GM21447 (cell line): ENCODE data around the gene TFB2M.

Experiments used
- ATAC-seq: cut with Tn5 transposase; IDR thresholded peaks from one replicate; pipeline ENCODE4 v1.9.1; 2021; ENCODE audit not compliant: unreplicated experiment

The TFB2M gene

GRCh38 chr1:246559310-246559709, 6.8 kb downstream of the TFB2M start:
- ATAC-seq, result no peak

DNA sequence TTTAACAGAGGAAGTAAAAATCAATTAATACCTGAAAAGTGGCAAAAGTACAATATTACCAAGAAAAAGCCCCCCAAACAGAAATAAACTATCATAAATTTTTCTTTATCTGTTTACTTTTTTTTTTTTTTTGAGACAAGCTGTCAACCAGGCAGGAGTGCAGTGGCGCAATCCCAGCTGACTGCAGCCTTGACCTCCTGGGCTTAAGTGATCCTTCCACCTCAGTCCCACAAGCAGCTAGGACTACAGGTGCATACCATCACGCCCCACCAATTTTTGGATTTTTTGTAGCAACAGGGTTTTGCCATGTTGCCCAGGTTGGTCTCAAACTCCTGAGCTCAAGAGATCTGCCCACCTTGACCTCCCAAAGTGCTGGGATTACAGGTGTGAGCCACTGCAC, 8.0 kb downstream of the TFB2M start:
- ATAC-seq, result no peak

DNA sequence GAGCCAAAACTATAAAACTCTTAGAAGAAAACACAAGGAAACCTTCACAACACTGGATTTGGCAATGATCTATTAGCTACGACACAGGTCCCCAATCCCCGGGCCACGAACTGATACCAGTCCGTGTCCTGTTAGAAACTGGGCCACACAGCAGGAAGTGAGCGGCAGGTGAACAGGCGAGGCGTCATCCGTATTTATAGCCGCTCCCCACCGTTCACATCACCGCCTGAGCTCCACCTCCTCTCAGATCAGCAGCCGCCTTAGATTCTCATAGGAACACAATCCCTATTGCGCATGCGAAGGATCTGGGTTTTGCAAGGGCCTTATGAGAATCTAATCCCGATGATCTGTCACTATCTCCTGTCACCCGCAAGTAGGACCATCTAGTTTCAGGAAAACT, 11.9 kb downstream of the TFB2M start:
- no peak for ATAC-seq

DNA sequence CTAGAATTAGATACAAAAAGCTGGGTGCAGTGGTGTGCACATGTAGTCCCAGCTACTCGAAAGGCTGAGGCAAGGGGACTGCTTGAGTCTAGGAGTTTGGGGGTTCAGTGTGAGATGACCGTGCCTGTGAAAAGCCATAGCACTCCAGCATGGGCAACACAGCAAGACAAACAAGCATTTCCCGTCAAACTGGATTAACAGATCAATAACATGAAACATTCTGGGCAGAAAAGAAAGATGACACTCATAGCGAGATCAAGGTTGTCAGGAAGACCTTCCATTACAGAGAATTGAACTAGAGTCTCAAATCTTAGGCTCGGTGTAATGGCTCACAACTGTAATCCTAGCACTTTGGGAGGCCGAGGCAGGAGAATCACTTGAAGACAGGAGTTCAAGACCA, 14.0 kb downstream of the TFB2M start:
- ATAC-seq, result no peak

DNA sequence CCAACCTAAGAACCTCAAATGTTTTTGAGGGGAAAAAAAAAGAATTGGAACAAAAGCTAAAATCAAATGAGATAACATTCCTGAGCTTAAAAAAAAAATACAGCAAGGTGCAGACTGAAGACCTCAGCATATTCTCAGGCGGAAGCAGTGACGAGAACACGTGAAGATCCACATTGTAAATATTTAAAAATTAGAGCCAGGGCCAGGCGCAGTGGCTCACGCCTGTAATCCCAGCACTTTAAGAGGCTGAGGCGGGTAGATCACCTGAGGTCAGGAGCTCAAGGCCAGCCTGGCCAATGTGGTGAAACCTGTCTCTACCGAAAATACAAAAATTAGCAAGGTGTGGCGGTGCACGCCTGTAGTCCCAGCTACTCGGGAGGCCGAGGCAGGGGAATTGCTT, 15.7 kb downstream of the TFB2M start:
- no peak for ATAC-seq

- no peak for ATAC-seq
These were observed 16.4 kb downstream of the TFB2M start for GRCh38 chr1:246549665-246550064.

DNA sequence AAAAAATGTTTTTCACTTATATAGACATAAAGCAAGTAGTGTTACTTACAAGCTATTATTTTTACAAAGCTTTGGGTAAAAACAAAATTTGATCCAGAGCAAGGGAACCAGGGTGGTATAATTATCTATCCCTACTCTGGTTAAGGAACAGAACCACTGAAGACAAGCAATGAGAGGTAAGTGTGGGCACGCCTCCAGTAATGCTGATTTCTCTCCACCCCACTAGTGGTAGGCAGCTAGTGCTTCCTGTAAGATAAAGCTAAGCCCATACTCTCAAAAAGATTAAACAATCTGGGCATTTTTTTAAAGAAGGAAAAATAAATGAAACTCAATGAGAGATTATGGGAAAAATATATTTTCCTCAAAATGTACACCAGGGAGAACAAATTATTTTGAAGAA, 22.1 kb downstream of the TFB2M start:
- no peak for ATAC-seq

GRCh38 chr1:246540738-246541491, 25.1 kb downstream of the TFB2M start:
- no peak for ATAC-seq

- ATAC-seq, result no peak
These were observed 28.2 kb downstream of the TFB2M start for GRCh38 chr1:246537887-246538286.

DNA sequence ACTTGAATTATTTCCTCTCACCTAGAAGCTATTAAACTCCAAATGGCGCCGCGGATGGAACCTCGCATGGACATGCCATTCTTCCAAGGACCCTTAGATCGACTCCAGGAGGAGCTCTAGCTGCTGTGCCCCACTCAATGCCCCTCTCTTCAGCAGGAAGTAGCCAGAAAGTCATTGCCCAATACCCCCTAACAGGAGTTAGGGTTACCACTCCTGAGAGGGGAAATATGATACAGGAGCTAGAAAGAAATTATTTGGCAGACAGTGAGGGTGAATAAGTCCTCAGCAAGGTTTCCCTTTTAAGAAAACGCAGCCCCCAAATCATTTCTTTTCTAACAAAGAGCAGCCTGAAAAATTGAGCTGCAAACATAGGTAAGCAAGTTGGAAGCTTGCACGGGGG, 28.6 kb downstream of the TFB2M start:
- no peak for ATAC-seq

DNA sequence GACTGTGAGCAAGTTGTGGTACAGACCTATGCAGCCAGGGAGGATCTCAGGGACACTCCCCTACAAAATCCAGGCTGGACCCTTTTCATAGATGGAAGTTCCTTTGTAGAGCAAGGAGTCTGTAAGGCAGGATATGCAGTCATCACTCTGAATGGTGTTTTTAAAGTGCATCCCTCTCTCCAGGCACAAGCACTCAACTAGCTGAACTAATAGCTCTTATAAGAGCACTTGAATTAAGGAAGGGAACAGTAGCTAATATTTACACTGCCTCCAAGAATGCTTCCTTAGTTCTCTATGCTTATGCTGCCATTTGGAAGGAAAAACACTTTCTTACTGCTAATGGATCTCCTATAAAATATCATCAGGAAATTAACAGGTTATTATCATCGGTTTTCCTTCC, 31.9 kb downstream of the TFB2M start:
- ATAC-seq, result no peak

DNA sequence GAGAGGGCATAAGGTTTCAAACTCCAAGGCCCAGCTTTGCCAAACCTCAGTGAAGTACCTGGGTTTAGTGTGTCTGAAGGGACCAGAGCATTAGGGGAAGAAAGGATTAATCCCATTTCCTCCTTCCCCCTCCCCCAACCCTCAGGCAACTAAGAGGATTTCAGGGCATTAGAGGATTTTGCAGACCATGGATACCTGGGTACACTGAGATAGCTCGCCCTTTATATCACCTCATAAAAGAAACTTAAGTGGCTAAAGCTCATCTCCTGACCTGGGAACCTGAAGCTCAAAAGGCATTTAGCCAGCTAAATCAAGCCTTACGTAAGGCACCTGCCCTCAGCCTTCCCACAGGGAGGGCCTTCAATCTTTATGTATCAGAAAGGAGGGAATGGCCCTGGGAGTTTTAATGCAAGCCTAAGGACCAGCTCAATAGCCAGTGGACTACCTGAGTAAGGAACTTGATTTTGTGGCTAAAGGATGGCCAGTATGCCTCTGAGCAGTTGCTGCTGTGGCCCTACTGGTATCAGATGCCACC, 32.6 kb downstream of the TFB2M start:
- ATAC-seq, result no peak

DNA sequence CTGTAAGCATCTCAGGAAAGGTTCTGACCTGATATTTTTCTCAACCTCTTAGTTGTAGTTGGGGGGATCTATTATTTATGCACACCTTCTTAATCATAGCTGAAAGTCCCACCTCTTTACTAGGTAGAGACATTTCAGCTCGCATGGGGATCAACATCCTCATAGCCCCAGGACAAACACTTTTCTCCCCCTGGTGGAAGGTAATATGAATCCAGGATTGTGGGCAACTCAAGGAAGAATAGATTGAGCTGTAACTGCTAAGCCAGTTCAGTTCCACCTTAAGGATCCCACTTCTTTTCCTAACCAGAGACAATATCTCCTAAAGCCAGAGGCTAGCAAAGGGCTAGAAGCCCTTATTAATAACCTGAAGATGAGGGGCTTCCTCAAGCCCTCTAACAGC, 33.5 kb downstream of the TFB2M start:
- ATAC-seq, result no peak

GRCh38 chr1:246530482-246530881, 35.6 kb downstream of the TFB2M start:
- ATAC-seq, result no peak

DNA sequence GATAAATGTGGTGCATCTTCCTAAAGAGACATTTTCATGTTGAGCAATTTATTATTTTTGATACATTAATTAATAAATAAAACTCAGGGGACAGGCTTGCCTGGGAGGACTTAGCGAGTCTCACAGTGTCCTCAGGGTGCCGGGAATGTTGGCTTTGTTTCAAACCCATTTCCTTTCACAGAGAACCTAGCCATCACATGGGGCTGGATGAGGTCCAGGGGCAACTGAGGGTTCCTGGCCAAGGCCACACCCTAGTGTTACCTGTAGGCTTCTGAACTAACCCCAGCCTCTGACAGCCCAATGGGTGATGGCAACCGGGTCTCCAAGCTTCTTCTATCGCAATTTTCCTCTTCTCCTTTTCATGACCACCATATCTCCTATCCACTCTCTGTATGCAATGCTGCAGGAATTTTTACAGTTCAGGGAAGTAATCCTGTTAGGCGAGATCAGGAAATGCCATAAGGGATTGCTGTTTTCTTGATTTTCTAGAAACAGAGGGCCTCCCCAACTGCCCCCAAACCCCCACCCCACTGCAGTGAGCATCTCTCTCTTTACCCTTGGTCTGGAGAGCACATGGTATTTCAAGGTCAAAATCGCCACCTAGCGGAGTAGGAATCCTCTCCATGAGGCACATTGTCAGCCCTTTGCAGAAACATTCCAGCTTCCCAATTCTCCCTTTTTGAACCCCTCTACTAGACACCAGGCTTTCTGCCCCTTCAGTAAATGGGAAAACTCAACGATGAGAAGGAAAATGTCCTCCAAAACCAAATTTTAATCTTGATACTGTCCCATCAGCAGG, 36.9 kb downstream of the TFB2M start:
- ATAC-seq, result no peak

DNA sequence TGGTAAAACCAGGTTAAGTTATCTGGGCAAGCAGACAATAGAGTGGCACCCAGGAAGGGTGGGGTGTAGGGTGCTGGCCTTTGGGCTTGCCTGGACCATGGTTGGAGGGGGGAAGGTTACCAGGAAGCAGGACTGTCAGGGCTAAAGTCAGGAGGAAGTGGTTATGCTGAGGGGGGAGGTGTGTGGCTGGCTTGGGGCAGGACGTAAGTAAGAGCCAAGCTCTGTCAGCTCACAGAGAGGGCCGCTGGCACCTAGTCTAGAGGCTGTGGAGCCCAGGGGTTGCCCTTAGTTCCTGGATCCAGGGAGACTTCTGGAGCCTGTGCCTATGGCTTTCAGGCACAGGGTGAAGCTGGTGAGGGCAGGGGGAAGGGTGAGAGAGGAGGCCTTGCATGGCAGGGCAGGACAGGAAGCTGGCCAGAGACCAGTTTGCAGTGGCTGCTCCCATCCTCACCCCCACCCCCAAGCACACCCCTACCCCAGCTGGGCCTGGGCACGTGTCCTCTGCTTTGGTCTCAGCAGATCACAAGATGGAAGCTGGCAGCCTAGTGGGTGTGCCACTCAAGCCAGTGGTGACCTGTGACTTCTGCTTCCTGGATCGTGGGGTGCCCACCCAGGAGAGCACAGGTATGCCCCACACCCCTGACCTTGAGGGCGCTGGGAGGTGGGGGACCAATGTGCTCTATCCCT, 38.5 kb downstream of the TFB2M start:
- peak; percentile 76 for ATAC-seq

DNA sequence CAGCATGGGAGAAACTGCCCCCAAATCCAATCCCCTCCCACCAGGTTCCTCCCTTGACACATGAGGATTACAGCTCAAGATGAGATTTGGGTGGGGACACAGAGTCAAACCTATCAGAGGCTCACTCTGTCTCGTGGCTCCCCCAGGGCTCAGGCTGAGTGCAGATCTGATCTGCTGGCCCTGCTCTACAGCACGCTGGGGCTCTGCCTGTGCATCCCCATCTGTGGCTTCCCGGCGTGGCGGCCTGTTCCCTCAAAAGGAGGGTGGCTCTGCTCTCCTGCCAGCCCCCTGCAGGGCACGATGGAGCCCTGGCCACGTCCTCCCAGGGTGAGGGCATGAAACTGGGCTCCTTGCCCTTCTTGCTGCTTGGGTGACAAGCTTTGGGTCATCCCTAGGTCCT, 39.1 kb downstream of the TFB2M start:
- no peak for ATAC-seq

DNA sequence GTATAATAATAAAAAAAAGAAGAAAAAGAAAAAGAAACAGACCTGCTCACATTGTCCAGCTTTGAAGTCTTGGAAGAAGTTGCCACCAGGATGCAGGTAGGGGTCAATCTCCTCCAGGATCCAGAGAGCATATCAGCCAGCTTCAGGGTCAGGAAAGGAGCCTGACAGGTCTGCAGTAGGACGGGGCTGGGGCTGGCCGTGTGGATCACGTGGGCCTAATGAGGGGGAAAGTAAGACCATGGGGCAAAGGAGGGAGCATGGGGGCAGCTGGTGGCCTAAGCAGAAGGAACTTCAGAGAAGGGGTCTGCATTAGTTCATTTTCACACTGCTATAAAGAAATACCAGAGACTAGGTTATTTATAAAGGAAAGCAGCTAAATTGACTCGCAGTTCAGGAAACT, 39.7 kb downstream of the TFB2M start:
- no peak for ATAC-seq

DNA sequence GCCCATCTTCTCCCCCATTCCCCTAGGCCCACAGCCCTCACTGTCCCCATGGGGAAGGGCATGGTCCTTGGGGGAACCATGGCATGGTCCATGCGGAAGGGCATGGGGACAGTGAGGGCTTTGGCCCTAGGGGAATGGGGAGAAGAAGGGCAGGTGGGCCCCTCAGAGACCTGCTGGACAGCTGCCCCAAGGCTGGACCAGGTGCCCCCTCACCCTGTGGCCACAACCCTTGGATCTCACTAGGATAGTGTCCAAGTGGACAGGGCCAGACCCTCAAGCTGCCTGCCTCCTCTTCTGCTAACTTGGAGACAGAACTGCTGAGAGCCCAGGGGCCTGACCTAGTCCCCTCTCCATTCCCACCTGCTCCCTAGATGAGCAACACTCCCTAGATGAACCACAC, 46.5 kb downstream of the TFB2M start:
- ATAC-seq, result no peak

- ATAC-seq, result no peak
These were observed 47.4 kb downstream of the TFB2M start for GRCh38 chr1:246518456-246519205.

- no peak for ATAC-seq
These were observed 48.7 kb downstream of the TFB2M start for GRCh38 chr1:246517391-246517790.
